Activated CD4-positive, alpha-beta T cell treated with anti-CD3 and anti-CD28 coated beads for 36 hours (primary cell): Measurements from ENCODE around the gene CIRBP. TPM values are rescaled to one million over a fixed set of nuclear protein-coding genes. Genes with fewer than 3 reads are reported as not detected.

Experiments
- ATAC-seq: fragments of 200-7000 bp; cut with Tn5 transposase; one replicate; pipeline ENCODE4 v1.10.0; 2021; ENCODE audit warnings: mild to moderate bottlenecking, moderate library complexity
- CTCF ChIA-PET: fragments of 350-600 bp; sonication (Branson Sonifier 250); formaldehyde crosslinking; loops from one replicate; lab custom pipeline; 2021; ENCODE audit warnings: antibody characterized with exemption; lab: Charles Lee
- POLR2A ChIA-PET: fragments of 350-600 bp; sonication (Branson Sonifier 250); formaldehyde crosslinking; loops from one replicate; lab custom pipeline; 2021; ENCODE audit warnings: antibody characterized with exemption, inconsistent platforms; lab: Charles Lee
- DNase-seq: peaks from one replicate; pipeline ENCODE4 v3.0.0-alpha.2; 2020
- H3K27ac Mint-ChIP-seq: one replicate; pipeline ENCODE4 v1.8.0; 2021; ENCODE audit warnings: mixed read lengths
- H3K27me3 Mint-ChIP-seq: one replicate; pipeline ENCODE4 v1.8.0; 2021; ENCODE audit warnings: mixed read lengths
- H3K36me3 Mint-ChIP-seq: one replicate; pipeline ENCODE4 v1.8.0; 2021; ENCODE audit warnings: low read depth, mixed read lengths
- H3K4me1 Mint-ChIP-seq: one replicate; pipeline ENCODE4 v1.8.0; 2021; ENCODE audit warnings: mixed read lengths
- H3K4me3 Mint-ChIP-seq: one replicate; pipeline ENCODE4 v1.8.0; 2021; ENCODE audit warnings: mild to moderate bottlenecking, moderate library complexity, mixed read lengths
- H3K9me3 Mint-ChIP-seq: one replicate; pipeline ENCODE4 v1.8.0; 2021; ENCODE audit warnings: low read depth, mixed read lengths
- intact Hi-C, 2 experiments: fragments of 100-400 bp; cut with DNase I in 1 of 2; cut with micrococcal nuclease in 1 of 2; formaldehyde crosslinking; loops; one replicate each; pipeline versions ENCODE4 v1.14.2 to v1.15.1; 2022 to 2024; cut with DNase I, micrococcal nuclease
- total RNA-seq, 2 experiments: library from RNA; stranded (reverse); gene quantifications; one replicate each; pipeline ENCODE4 v1.2.3, GENCODE V29; 2021

Gene CIRBP
- total RNA-seq, 2 experiments from 2014 or later = 123 to 188 TPM

DNA sequence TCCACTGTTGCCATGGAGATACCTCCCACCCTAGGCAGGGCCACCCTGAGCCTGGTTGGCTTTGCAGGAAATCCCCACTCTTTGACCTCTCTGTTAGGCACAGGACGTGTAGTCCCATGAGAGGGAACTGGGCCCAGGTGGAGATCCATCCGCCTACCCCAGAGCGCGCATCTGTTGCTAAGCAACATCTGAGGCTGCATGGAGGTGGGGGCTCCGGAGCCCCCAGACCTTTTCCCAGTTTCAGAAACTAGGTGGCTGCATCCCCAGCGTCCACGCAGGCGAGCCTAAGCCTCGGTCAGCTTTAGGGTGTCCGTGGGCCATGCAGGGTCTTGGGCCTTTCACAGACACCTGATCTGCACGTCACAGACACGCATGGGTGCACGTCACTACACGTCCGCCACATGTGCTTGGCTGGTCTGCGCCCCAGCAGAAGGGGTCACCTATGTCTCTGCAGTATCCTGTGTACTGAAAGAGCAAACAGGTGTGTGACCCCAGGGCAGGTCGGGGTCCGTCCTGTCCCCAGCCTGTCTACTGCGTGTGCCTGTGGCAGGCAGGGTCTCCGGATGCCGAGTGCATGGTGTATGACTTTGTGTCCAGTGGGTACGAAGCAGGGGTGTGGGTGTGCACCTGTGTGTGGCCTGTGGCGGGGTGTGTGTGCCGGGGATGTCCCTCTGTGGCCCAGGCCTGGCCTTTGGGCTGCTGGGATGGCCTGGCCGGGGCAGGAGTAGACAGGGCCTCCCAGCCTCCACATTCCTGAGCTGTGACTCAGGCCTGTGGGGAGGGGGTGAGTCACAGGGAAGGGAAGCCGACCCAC lies 4.1 kb upstream of the CIRBP start:
- H3K4me3 Mint-ChIP-seq = peak overlapping the region; percentile 33
- peaks cover 12% of the 10 kb centered on the region for H3K36me3 Mint-ChIP-seq
- DNase-seq (no peak), ATAC-seq (no peak)
- no peaks in the 10 kb centered on the region for H3K9me3 Mint-ChIP-seq
- no peaks in the 10 kb centered on the region for H3K27me3 Mint-ChIP-seq
- intact Hi-C loops = loop anchor here in 1 of 2 experiments (5.0 to 10.0 kb wide), 2 partner anchors 597 to 830 kb away; partner anchors contain the start of genes IZUMO4, KLF16 and MOB3A
- ChIA-PET CTCF (interaction anchor here (1.6 to 7.2 kb wide), 3 partner anchors 11 to 189 kb away, joined by 6 to 163 read pairs (median 18); no protein-coding TSS in a partner anchor), POLR2A (interaction anchor here (0.6 to 2.0 kb wide), 3 partner anchors 21 to 152 kb away, joined by 3 to 36 read pairs (median 5); no protein-coding TSS in a partner anchor)
- peak overlapping the region; percentile 25 for H3K27ac Mint-ChIP-seq
- H3K4me1 Mint-ChIP-seq = peaks cover 48% of the 10 kb centered on the region

DNA sequence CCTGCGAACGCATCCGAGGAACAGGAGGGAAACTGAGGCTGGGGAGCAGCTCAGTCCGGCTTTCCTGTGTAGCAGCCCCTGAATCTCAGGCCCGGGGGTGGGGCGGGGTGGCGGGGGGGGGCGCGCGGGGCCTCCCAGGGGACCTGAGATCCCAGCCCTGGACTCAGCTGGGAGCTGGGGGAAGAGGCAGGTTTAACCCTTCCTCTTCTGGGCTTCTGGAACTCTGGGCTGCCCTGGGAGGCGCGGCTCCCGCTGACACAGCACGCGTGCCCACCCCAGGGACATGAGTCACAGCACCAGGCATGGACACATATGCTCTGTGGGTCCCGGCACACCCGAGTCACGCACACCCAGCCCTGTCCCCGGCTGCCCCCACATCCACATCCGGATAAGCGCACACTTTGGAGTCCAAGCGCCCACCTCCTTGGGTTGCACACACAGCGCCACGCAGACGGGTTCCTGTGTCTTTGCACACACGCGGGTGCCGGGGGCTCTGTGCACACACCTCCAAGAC lies 3.5 kb upstream of the CIRBP start:
- CTCF ChIA-PET = interaction anchor here (1.0 to 7.2 kb wide), 5 partner anchors 12 to 189 kb away, joined by 3 to 163 read pairs (median 9); partner anchors contain the start of gene ATP5F1D
- ATAC-seq = peak; percentile 1
- Mint-ChIP-seq H3K36me3 (peaks cover 19% of the 10 kb centered on the region), H3K4me3 (peak overlapping the region; percentile 17), H3K9me3 (no peaks in the 10 kb centered on the region), H3K4me1 (peaks cover 53% of the 10 kb centered on the region), H3K27me3 (no peaks in the 10 kb centered on the region), H3K27ac (no peak overlapping the region)
- POLR2A ChIA-PET = interaction anchor here (1.1 to 1.8 kb wide), 2 partner anchors 19 to 21 kb away, joined by 3 to 36 read pairs; no protein-coding TSS in a partner anchor
- intact Hi-C loops = loop anchor here (1.0 to 10.0 kb wide), 5 partner anchors 16 to 829 kb away; partner anchors contain the start of genes IZUMO4 (in 1 of the 2), KLF16 (in 1 of the 2), MOB3A (in 1 of the 2) and POLR2E (in 1 of the 2)
- DNase-seq = peak; percentile 65

DNA sequence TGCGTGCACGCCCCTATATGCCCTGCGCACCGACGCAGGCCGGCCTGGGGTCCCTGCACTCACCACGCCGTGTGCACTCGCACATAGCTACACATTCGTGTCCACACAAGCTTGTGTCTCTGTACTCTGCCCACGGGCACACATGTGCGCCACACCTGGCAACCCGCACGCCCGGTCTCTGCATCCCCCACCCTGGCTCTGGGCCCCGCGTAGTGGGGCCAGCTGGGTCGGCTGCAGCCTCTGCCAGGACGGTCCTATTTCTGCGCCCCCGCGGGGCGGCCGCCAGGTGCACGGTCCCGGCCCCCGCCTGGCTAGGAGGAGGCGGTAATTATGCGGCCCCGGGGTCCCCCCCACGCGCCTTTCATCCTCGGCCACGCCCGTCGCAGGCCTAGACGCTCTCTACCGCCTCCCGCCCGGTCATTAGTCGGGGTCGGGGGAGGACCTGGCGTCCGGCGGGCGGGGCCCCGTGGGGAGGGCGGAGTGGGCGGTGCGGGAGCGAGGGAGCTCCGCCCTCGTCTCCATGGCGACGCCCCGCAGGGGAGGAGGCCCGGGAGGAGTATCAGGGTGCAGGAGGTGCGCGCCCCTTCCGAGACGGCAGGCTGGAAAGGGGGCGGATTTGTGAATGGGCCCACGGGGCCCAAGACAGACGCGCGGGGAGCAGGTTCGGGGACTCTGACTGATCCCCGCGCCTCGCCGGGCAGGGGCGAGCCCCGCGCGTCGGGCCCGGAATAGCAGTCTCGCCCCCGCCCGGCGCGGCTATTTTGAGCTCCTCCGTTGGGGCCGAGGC lies 2.8 kb upstream of the CIRBP start:
- Mint-ChIP-seq H3K36me3 (peaks cover 24% of the 10 kb centered on the region), H3K4me1 (peaks cover 58% of the 10 kb centered on the region), H3K27ac (no peak overlapping the region), H3K27me3 (no peaks in the 10 kb centered on the region), H3K4me3 (peak overlapping the region; percentile 38), H3K9me3 (no peaks in the 10 kb centered on the region)
- CTCF ChIA-PET = interaction anchor here (0.6 to 7.2 kb wide), 9 partner anchors 9 to 190 kb away, joined by 3 to 163 read pairs (median 6); partner anchors contain the start of genes ATP5F1D and FAM174C
- intact Hi-C loops = loop anchor here (1.0 to 10.0 kb wide), 5 partner anchors 17 to 828 kb away; partner anchors contain the start of genes IZUMO4 (in 1 of the 2), KLF16 (in 1 of the 2), MOB3A (in 1 of the 2) and POLR2E (in 1 of the 2)
- POLR2A ChIA-PET = interaction anchor here (0.9 to 1.8 kb wide), 5 partner anchors 9 to 22 kb away, joined by 3 to 36 read pairs (median 4); partner anchors contain the start of gene FAM174C
- ATAC-seq (peak; percentile 30), DNase-seq (peak; percentile 91)

DNA sequence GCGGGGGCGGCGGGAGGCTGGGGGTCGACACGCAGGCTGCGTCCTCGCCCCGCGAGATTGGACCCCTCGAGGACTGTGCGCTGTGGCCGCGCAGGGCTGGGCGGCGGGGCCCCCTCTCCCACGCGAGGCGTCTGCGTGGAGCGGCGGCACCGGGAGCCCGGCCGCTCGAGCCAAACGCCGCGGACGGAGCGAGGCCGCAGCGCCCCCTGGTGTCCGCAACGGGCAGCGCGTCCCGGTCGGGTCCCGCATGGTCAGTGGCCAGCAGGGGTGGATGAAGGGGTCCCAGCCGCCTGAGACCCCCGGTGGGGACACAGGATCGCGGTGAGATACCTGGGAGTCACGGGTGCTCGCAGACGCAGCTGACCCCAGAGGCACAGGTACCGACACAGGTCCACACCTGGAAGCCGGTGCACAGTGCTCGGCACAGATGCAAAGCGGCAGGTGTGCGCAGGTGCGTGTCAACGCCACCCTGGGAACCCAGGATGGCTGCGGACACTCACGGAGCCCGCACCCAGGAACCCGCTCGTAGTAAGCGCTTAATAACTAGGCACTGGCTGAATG lies 2.1 kb upstream of the CIRBP start:
- Mint-ChIP-seq H3K4me3 (peak overlapping the region; percentile 45), H3K27me3 (no peaks in the 10 kb centered on the region), H3K4me1 (peaks cover 58% of the 10 kb centered on the region), H3K27ac (peak overlapping the region; percentile 55), H3K36me3 (peaks cover 26% of the 10 kb centered on the region), H3K9me3 (no peaks in the 10 kb centered on the region)
- DNase-seq (peak; percentile 80), ATAC-seq (no peak)
- CTCF ChIA-PET = interaction anchor here (0.6 to 7.2 kb wide), 5 partner anchors 8 to 42 kb away, joined by 3 to 163 read pairs (median 9); partner anchors contain the start of genes ATP5F1D and FAM174C
- intact Hi-C loops = loop anchor here (1.0 to 10.0 kb wide), 5 partner anchors 18 to 828 kb away; partner anchors contain the start of genes IZUMO4 (in 1 of the 2), KLF16 (in 1 of the 2), MOB3A (in 1 of the 2) and POLR2E (in 1 of the 2)
- POLR2A ChIA-PET = interaction anchor here (0.9 to 1.8 kb wide), 4 partner anchors 8 to 23 kb away, joined by 3 to 36 read pairs (median 4); partner anchors contain the start of gene FAM174C

DNA sequence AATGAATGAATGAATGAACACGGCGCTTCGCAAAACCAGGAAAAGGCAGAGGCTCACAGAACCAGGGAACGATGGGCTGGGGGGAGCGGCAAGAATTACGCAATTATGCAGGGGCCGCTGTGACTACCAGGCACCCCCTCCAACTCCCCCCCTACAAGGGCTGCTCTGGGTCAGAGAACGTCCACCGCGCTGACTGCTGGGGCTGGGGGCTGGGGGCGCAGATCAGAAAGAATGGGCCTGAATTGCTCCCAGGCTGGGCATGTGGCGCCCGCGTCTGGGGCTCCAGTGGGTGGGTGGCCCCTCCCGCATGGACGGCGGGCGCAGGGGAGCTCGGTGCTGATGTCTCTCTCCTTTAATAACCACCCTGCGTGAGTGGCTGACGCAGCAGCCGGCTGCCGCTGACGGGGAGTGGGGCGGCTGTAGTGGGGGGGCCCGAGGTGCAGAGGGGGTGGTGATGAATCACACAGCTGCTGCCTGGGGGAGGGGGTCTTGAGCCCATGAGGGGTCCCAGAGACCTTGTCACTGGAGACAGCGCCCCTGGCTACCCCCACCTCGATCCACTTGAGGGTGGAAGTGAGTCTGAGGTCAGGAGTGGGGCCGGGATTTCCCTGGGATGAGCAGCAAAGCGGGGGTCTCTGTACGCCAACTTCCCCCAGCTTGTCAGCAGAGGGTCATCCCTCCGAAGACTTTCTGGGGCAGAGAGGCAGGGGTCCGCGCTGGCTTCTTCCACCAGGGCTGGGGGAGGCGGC lies 1.5 kb upstream of the CIRBP start:
- POLR2A ChIA-PET = no interaction called here
- intact Hi-C loops = loop anchor here in 1 of 2 experiments (1.0 to 10.0 kb wide), 5 partner anchors 23 to 827 kb away; partner anchors contain the start of genes GPX4, IZUMO4, KLF16 and MOB3A
- Mint-ChIP-seq H3K36me3 (peaks cover 31% of the 10 kb centered on the region), H3K27ac (peak overlapping the region; percentile 55), H3K27me3 (no peaks in the 10 kb centered on the region), H3K4me3 (peak overlapping the region; percentile 45), H3K4me1 (peaks cover 60% of the 10 kb centered on the region), H3K9me3 (no peaks in the 10 kb centered on the region)
- ATAC-seq (no peak), DNase-seq (peak; percentile 54)
- CTCF ChIA-PET = interaction anchor here (0.7 to 7.2 kb wide), 5 partner anchors 14 to 168 kb away, joined by 3 to 163 read pairs (median 9); partner anchors contain the start of gene ATP5F1D

DNA sequence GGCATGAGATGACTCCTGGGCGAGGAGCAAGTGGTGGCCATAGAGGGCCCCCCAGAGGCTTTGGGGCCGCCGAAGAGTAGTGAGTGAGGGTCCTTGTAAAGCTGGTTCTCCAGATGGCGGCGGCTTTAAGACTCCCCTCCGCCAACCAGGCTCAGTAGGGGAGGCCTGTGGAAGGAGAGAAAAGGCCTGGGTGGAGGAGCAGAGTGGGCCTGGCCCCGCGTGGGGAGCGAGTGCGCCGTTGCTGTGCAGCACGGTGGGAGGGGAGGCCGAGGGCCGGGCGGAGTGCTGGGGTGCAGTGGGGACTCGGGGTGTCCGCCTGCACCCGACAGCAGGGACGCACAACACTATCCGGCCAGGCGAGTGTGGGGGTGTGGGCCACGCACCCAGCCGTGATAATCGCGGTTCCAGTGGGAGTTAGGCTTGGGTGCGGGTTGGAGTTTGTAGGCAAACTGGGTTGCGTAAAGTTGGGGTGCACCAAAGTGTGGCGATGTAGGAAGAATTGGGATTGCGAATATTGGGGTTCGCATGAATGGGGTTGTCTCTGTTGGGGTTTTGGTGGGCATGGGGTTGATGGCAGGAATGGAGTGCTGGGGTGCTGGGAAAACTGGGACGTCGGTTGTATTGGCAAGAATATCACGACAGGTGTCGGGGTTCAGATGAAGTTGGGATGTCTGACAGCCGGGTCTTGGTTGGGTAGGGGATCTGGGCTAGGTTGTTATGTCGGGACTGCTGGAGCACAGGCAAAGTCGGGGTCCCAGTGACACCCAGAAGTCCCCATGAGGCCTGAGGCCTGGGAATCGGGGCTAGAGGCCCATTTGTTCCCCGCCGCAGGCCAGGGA lies 687 bp upstream of the CIRBP start:
- H3K9me3 Mint-ChIP-seq = no peaks in the 10 kb centered on the region
- ChIA-PET CTCF (interaction anchor here (0.7 to 7.2 kb wide), 9 partner anchors 9 to 177 kb away, joined by 3 to 163 read pairs (median 4); partner anchors contain the start of gene ATP5F1D), POLR2A (interaction anchor here (0.6 to 1.7 kb wide), 40 partner anchors 8 to 822 kb away, joined by 3 to 59 read pairs (median 4); partner anchors contain the start of genes ABHD17A, ARHGAP45, ATP5F1D and CNN2)
- intact Hi-C loops = loop anchor here (1.0 to 10.0 kb wide), 10 partner anchors 8 to 826 kb away; partner anchors contain the start of genes DAZAP1 (in 1 of the 2), GPX4 (in 1 of the 2), IZUMO4 (in 1 of the 2) and KLF16 (in 1 of the 2)
- peak overlapping the region; percentile 6 for H3K27ac Mint-ChIP-seq
- no peaks in the 10 kb centered on the region for H3K27me3 Mint-ChIP-seq
- H3K4me1 Mint-ChIP-seq = peaks cover 60% of the 10 kb centered on the region
- no peak for ATAC-seq
- H3K36me3 Mint-ChIP-seq = peaks cover 39% of the 10 kb centered on the region
- peak overlapping the region; percentile 67 for H3K4me3 Mint-ChIP-seq
- DNase-seq = no peak

DNA sequence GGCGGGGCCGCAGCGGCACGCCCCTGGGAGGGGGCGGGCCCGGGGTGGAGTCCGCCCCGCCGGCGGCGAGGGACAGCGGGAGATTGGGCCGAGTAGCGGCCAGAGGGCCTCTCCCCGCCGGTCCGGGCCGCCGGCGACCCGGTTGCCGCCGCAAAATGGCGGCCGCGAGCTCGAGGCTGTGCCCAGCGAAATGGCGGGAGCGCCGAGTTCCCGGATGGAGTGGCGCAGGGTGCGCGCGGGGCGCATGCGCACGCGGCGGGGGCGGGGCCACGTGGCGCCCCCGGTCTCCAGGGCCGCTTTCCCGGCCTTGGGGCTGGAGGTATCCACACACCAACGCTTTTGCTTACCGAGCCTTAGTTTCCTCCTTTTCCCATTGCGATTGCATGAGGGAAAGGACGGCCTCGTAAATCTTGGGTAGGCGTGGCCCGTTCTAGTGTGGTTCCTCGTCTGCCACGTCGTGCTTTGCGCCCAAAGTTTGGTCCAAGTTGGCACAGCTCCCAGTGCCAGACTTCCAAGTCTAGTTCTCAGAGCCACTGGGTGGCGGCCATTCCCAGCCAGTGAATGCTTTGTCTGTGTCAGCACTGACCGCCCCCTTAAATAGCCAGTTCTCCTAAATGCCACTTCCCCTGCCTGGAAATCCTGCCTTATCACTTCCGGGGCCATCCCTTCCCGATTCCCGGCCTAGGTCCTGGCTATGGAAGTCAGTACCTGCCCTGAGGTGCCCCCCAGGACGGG lies 513 bp downstream of the CIRBP start:
- DNase-seq (peak; percentile 93), ATAC-seq (peak; percentile 27)
- Mint-ChIP-seq H3K4me3 (peak overlapping the region; percentile 84), H3K36me3 (peaks cover 50% of the 10 kb centered on the region), H3K9me3 (no peaks in the 10 kb centered on the region), H3K4me1 (peaks cover 68% of the 10 kb centered on the region), H3K27ac (peak overlapping the region; percentile 87), H3K27me3 (no peaks in the 10 kb centered on the region)
- CTCF ChIA-PET = interaction anchor here (0.6 to 7.2 kb wide), 9 partner anchors 11 to 202 kb away, joined by 3 to 163 read pairs (median 4); partner anchors contain the start of genes ARHGAP45 and ATP5F1D
- intact Hi-C loops = loop anchor here (1.0 to 10.0 kb wide), 10 partner anchors 9 to 825 kb away; partner anchors contain the start of genes DAZAP1 (in 1 of the 2), GPX4 (in 1 of the 2), IZUMO4 (in 1 of the 2) and KLF16 (in 1 of the 2)
- POLR2A ChIA-PET = interaction anchor here (0.5 to 1.7 kb wide), 28 partner anchors 8 to 759 kb away, joined by 3 to 59 read pairs (median 4); partner anchors contain the start of genes CNN2, NDUFS7, REEP6 and RNU6-2

DNA sequence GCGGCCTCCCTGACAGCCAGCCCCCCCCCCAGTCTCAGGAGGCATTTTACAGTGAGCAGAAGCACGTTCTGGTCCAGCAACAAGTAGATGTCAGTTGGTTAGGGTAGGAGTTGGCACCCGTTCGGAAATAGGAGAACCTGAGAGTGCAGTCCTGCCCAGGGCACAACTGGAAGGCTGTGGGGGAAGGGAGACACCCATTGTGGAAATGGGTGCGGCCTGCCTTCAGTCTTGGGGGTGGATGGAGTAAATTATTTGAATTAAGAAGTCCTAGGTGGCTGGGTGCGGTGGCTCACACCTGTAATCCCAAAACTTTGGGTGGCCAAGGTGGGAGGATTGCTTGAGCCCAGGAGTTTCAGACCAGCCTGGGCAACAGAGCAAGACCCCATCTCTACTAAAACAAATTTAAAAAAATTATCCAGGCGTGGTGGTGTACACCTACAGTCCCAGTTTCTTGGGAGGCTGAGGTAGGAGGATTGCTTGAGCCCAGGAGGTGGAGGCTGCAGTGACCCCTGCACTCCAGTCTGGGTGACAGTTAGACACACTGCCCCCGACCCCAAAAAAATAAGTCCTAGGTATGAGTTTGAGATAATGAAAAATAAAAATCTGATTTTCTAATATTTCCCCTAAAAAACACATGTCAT lies 1.2 kb downstream of the CIRBP start:
- no peaks in the 10 kb centered on the region for H3K9me3 Mint-ChIP-seq
- peaks cover 49% of the 10 kb centered on the region for H3K36me3 Mint-ChIP-seq
- H3K4me3 Mint-ChIP-seq = peak overlapping the region; percentile 84
- ATAC-seq (no peak), DNase-seq (no peak)
- H3K27me3 Mint-ChIP-seq = no peaks in the 10 kb centered on the region
- intact Hi-C loops = no loop called here
- peaks cover 65% of the 10 kb centered on the region for H3K4me1 Mint-ChIP-seq
- peak overlapping the region; percentile 87 for H3K27ac Mint-ChIP-seq
- ChIA-PET CTCF (no interaction called here), POLR2A (interaction anchor here (1.7 kb wide), 2 partner anchors 25 to 221 kb away, joined by 7 to 59 read pairs; partner anchors contain the start of gene REEP6)
